PC-3 (cell line): ENCODE measurements around the gene AHSA1. TPM values are rescaled to one million over a fixed set of nuclear protein-coding genes. Genes with fewer than 3 reads are reported as not detected.

Experiments used
- ATAC-seq: fragments of 200-7000 bp; cut with Tn5 transposase; 2 replicates; pipeline ENCODE4 v1.9.1; 2020; ENCODE audit warnings: mild to moderate bottlenecking, moderate library complexity
- BruUV-seq: library from RNA; stranded (reverse); fragments of 400-500 nt; replicated peaks from 2 replicates; lab custom pipeline; 2021; lab: Mats Ljungman, UMichigan
- CTCF ChIA-PET: fragments of 300-600 bp; sonication (Branson Sonifier 250); formaldehyde crosslinking; loops from one replicate; lab custom pipeline; 2022; ENCODE audit warnings: antibody characterized with exemption; lab: Charles Lee
- POLR2A ChIA-PET: fragments of 300-600 bp; sonication (Branson Sonifier 250); formaldehyde crosslinking; loops from one replicate; lab custom pipeline; 2022; ENCODE audit warnings: antibody characterized with exemption; ENCODE audit not compliant: unreplicated experiment; lab: Charles Lee
- DNase-seq: peaks from one replicate; pipeline ENCODE4 v3.0.0-alpha.2; 2015
- H2AFZ ChIP-seq: fragments of 300-600 bp; sonication (generic); 2 replicates; pipeline ENCODE4 v1.6.0; 2016; ENCODE audit warnings: antibody characterized with exemption, low read length
- H3F3A ChIP-seq: fragments of 300-600 bp; sonication (generic); one replicate; pipeline ENCODE4 v1.6.0; 2017; ENCODE audit warnings: antibody characterized with exemption, low read length, control low read depth, mild to moderate bottlenecking; ENCODE audit not compliant: unreplicated experiment
- H3K27ac ChIP-seq: fragments of 300-600 bp; sonication (generic); 2 replicates; pipeline ENCODE4 v1.5.1; 2016; ENCODE audit warnings: mild to moderate bottlenecking, low read length
- H3K27me3 ChIP-seq: fragments of 300-600 bp; sonication (generic); 2 replicates; pipeline ENCODE4 v1.6.1; 2016; ENCODE audit warnings: low read length, mixed read lengths
- H3K36me3 ChIP-seq: fragments of 300-600 bp; sonication (generic); 2 replicates; pipeline ENCODE4 v1.6.1; 2016; ENCODE audit warnings: low read depth, mixed run types, low read length, mixed read lengths
- H3K4me1 ChIP-seq: fragments of 300-600 bp; sonication (generic); 2 replicates; pipeline ENCODE4 v1.5.1; 2016; ENCODE audit warnings: low read length; ENCODE audit not compliant: insufficient read depth
- H3K4me2 ChIP-seq: fragments of 300-600 bp; sonication (generic); 2 replicates; pipeline ENCODE4 v1.6.0; 2016; ENCODE audit warnings: low read length
- H3K4me3 ChIP-seq: fragments of 300-600 bp; sonication (generic); 2 replicates; pipeline ENCODE4 v1.5.1; 2016; ENCODE audit warnings: mild to moderate bottlenecking, low read length, mixed read lengths
- H3K79me2 ChIP-seq: fragments of 300-600 bp; sonication (generic); 2 replicates; pipeline ENCODE4 v1.6.1; 2017; ENCODE audit warnings: low read length, mixed read lengths
- H3K9ac ChIP-seq: fragments of 300-600 bp; sonication (generic); 2 replicates; pipeline ENCODE4 v1.6.0; 2016; ENCODE audit warnings: mild to moderate bottlenecking, low read length
- H3K9me2 ChIP-seq: fragments of 300-600 bp; sonication (generic); replicated peaks from 2 replicates; pipeline ENCODE4 v1.6.1; 2016; ENCODE audit warnings: mixed run types, low read length, mixed read lengths
- H3K9me3 ChIP-seq: fragments of 300-600 bp; sonication (generic); 2 replicates; pipeline ENCODE4 v1.6.1; 2016; ENCODE audit warnings: low read length, mixed read lengths
- H4K20me1 ChIP-seq: fragments of 300-600 bp; sonication (generic); 2 replicates; pipeline ENCODE4 v1.6.1; 2016; ENCODE audit warnings: low read length, mixed read lengths
- CTCF ChIP-seq: fragments of 300-600 bp; sonication (generic); conservative IDR thresholded peaks from 2 replicates; pipeline ENCODE4 v1.5.1; 2017; ENCODE audit warnings: antibody characterized with exemption, low read depth, mild to moderate bottlenecking, low read length
- EZH2 ChIP-seq: fragments of 300-600 bp; sonication (generic); IDR thresholded peaks from one replicate; pipeline ENCODE4 v1.6.1; 2017; ENCODE audit warnings: antibody characterized with exemption, mild to moderate bottlenecking, low read length; ENCODE audit not compliant: unreplicated experiment
- EZH2phosphoT487 ChIP-seq: fragments of 300-600 bp; sonication (generic); IDR thresholded peaks from 2 replicates; pipeline ENCODE4 v1.6.1; 2018; ENCODE audit warnings: mild to moderate bottlenecking, antibody characterized with exemption, low read length, borderline replicate concordance
- intact Hi-C: fragments of 100-400 bp; cut with micrococcal nuclease; formaldehyde crosslinking; loops from 2 replicates; pipeline ENCODE4 v1.9.0; 2023
- total RNA-seq: library from RNA; depleted of rRNA; stranded (reverse); fragments of >200 nt; gene quantifications from 2 replicates; pipeline ENCODE4 v1.2.3, GENCODE V29; 2014

Gene AHSA1
- total RNA-seq, 1 experiment from 2014 or later, result 215 TPM

- Histone ChIP-seq H3K4me2 (no peak overlapping the region), H3K9ac (no peak overlapping the region), H2AFZ (no peak overlapping the region), H3F3A (no peaks in the 10 kb centered on the region), H3K27ac (no peak overlapping the region), H3K27me3 (peaks cover 15% of the 10 kb centered on the region), H3K36me3 (no peaks in the 10 kb centered on the region; the same call in 1 of the 2 replicates), H4K20me1 (no peaks in the 10 kb centered on the region), H3K79me2 (no peaks in the 10 kb centered on the region), H3K4me1 (peaks cover 6% of the 10 kb centered on the region), H3K9me3 (no peaks in the 10 kb centered on the region), H3K9me2 (no peaks in the 10 kb centered on the region), H3K4me3 (no peak overlapping the region)
- intact Hi-C loops, result no loop called here
- ATAC-seq (no peak), DNase-seq (no peak)
- POLR2A ChIA-PET, result no interaction called here
- CTCF ChIA-PET, result no interaction called here
- no peak for TF ChIP-seq EZH2
- no peak for TF ChIP-seq CTCF
- no peak for TF ChIP-seq EZH2phosphoT487
- no TSS peak for BruUV-seq
Measured at GRCh38 chr14:77502109-77502782, 44.4 kb downstream of the AHSA1 start.

- TF ChIP-seq EZH2phosphoT487, result no peak
- TF ChIP-seq EZH2, result no peak
- no peak for TF ChIP-seq CTCF
- no peaks in the 10 kb centered on the region for H3K9me3 ChIP-seq
- no peaks in the 10 kb centered on the region for H3K9me2 ChIP-seq
- H3K27ac ChIP-seq, result no peak overlapping the region
- intact Hi-C loops, result no loop called here
- no peak overlapping the region for H2AFZ ChIP-seq
- ChIA-PET POLR2A (no interaction called here), CTCF (no interaction called here)
- H3K4me1 ChIP-seq, result peaks cover 4% of the 10 kb centered on the region
- no peaks in the 10 kb centered on the region for H3F3A ChIP-seq
- H3K79me2 ChIP-seq, result no peaks in the 10 kb centered on the region
- no peak for DNase-seq
- no peaks in the 10 kb centered on the region for H4K20me1 ChIP-seq
- no peaks in the 10 kb centered on the region; the same call in 1 of the 2 replicates for H3K36me3 ChIP-seq
- H3K4me2 ChIP-seq, result no peak overlapping the region
- H3K4me3 ChIP-seq, result no peak overlapping the region
- peaks cover 11% of the 10 kb centered on the region for H3K27me3 ChIP-seq
- no TSS peak for BruUV-seq
- no peak for ATAC-seq
- H3K9ac ChIP-seq, result no peak overlapping the region
Measured at GRCh38 chr14:77503138-77503537, 45.2 kb downstream of the AHSA1 start.

GRCh38 chr14:77505031-77505430 lies 47.1 kb downstream of the AHSA1 start:
- H3K4me2 ChIP-seq, result no peak overlapping the region
- no peaks in the 10 kb centered on the region for H3K79me2 ChIP-seq
- POLR2A ChIA-PET, result no interaction called here
- H3K4me3 ChIP-seq, result no peak overlapping the region
- TF ChIP-seq EZH2phosphoT487 (no peak), EZH2 (no peak), CTCF (no peak)
- H3K27ac ChIP-seq, result no peak overlapping the region
- DNase-seq, result no peak
- H3K9me2 ChIP-seq, result no peaks in the 10 kb centered on the region
- intact Hi-C loops, result no loop called here
- peaks cover 18% of the 10 kb centered on the region for H3K4me1 ChIP-seq
- no TSS peak for BruUV-seq
- no peaks in the 10 kb centered on the region for H3K27me3 ChIP-seq
- H2AFZ ChIP-seq, result no peak overlapping the region
- H3K9me3 ChIP-seq, result no peaks in the 10 kb centered on the region
- H3F3A ChIP-seq, result no peaks in the 10 kb centered on the region
- CTCF ChIA-PET, result no interaction called here
- no peak for ATAC-seq
- no peaks in the 10 kb centered on the region; the same call in 1 of the 2 replicates for H3K36me3 ChIP-seq
- H3K9ac ChIP-seq, result no peak overlapping the region
- H4K20me1 ChIP-seq, result no peaks in the 10 kb centered on the region
